HepG2 (cell line): ENCODE measurements around the gene ANKRD40. TPM values are rescaled to one million over a fixed set of nuclear protein-coding genes. Genes with fewer than 3 reads are reported as not detected.
A peak's percentile ranks its signal among the peaks of the same experiment; 100 is the strongest.

Experiments
- ASH2L ChIP-seq: fragments of 300-600, 200-600 bp; sonication (generic); IDR thresholded peaks from 2 replicates; pipeline ENCODE4 v1.7.0; 2017; ENCODE audit warnings: low read depth, mild to moderate bottlenecking, moderate library complexity, mixed read lengths, low read length; ENCODE audit not compliant: insufficient read length
- BRCA1 ChIP-seq: sonication (generic); formaldehyde crosslinking; IDR thresholded peaks from 2 replicates; pipeline ENCODE4 v1.4.0; 2020; ENCODE audit warnings: missing genetic modification reagents
- EED ChIP-seq: sonication (generic); formaldehyde crosslinking; IDR thresholded peaks from 2 replicates; pipeline ENCODE4 v1.5.0; 2020; ENCODE audit warnings: mild to moderate bottlenecking, missing genetic modification reagents
- FOXO1 ChIP-seq: sonication (generic); formaldehyde crosslinking; IDR thresholded peaks from 2 replicates; pipeline ENCODE4 v1.4.0; 2020; ENCODE audit warnings: missing genetic modification reagents
- MZF1 ChIP-seq: sonication (generic); formaldehyde crosslinking; IDR thresholded peaks from 2 replicates; pipeline ENCODE4 v1.8.1; 2023; ENCODE audit warnings: mild to moderate bottlenecking, missing genetic modification reagents, borderline replicate concordance
- NFE2L1 ChIP-seq: sonication (generic); formaldehyde crosslinking; IDR thresholded peaks from 2 replicates; pipeline ENCODE4 v1.4.0; 2020; ENCODE audit warnings: missing genetic modification reagents, mild to moderate bottlenecking, borderline replicate concordance
- ONECUT2 ChIP-seq: sonication (generic); formaldehyde crosslinking; IDR thresholded peaks from 2 replicates; pipeline ENCODE4 v1.4.0; 2020; ENCODE audit warnings: missing genetic modification reagents
- SIX4 ChIP-seq: sonication (generic); formaldehyde crosslinking; IDR thresholded peaks from 2 replicates; pipeline ENCODE4 v1.4.0; 2020; ENCODE audit warnings: missing genetic modification reagents
- SNAPC2 ChIP-seq: sonication (generic); formaldehyde crosslinking; IDR thresholded peaks from 2 replicates; pipeline ENCODE4 v1.8.1; 2022; ENCODE audit warnings: mild to moderate bottlenecking, missing genetic modification reagents
- ZFP36L2 ChIP-seq: sonication (generic); formaldehyde crosslinking; IDR thresholded peaks from 2 replicates; pipeline ENCODE4 v1.4.0; 2020; ENCODE audit warnings: missing genetic modification reagents
- ZFY ChIP-seq: sonication (generic); formaldehyde crosslinking; IDR thresholded peaks from 2 replicates; pipeline ENCODE4 v1.4.0; 2020; ENCODE audit warnings: missing genetic modification reagents
- ZFYVE20 ChIP-seq: sonication (generic); formaldehyde crosslinking; IDR thresholded peaks from 2 replicates; pipeline ENCODE4 v1.8.0; 2023; ENCODE audit warnings: low read depth, mild to moderate bottlenecking, moderate library complexity, missing genetic modification reagents, borderline replicate concordance
- ZKSCAN5 ChIP-seq: sonication (generic); formaldehyde crosslinking; IDR thresholded peaks from 2 replicates; pipeline ENCODE4 v1.5.1; 2020; ENCODE audit warnings: mild to moderate bottlenecking, missing genetic modification reagents
- ZNF282 ChIP-seq: fragments of 450-650 bp; IDR thresholded peaks from 2 replicates; pipeline ENCODE4 v1.6.1; 2018; ENCODE audit not compliant: partially characterized antibody
- ZNF615 ChIP-seq: sonication (generic); formaldehyde crosslinking; IDR thresholded peaks from 2 replicates; pipeline ENCODE4 v1.5.0; 2020; ENCODE audit warnings: mild to moderate bottlenecking, missing genetic modification reagents, borderline replicate concordance
- ZNF616 ChIP-seq: sonication (generic); formaldehyde crosslinking; IDR thresholded peaks from 2 replicates; pipeline ENCODE4 v1.5.0; 2020; ENCODE audit warnings: low read depth, mild to moderate bottlenecking, missing genetic modification reagents
- ZNF782 ChIP-seq: sonication (generic); formaldehyde crosslinking; IDR thresholded peaks from 2 replicates; pipeline ENCODE4 v1.4.0; 2020; ENCODE audit warnings: missing genetic modification reagents, mild to moderate bottlenecking, borderline replicate concordance
- polyA plus RNA-seq, 8 experiments: library from polyadenylated mRNA; depleted of rRNA in 3 of 8; stranded (reverse) in 7 of 8; unstranded in 1 of 8; fragments of >200 nt; fragmentation: Illumina TruSeq in 4 of 8; extraction: Trizol in 4 of 8; gene quantifications; 2 replicates each; pipeline versions ENCODE4 v1.2.1 to v1.2.3, GENCODE V29; 2011 to 2016; ENCODE audit warnings: low read depth in 4 of 8, missing spikeins in 1 of 8, mixed read lengths in 1 of 8; ENCODE audit not compliant: insufficient read depth in 1 of 8
- total RNA-seq, 5 experiments: library from RNA; depleted of rRNA; stranded (reverse); fragments of >200 nt; fragmentation: Illumina TruSeq; extraction: Trizol; gene quantifications; 2 replicates each; pipeline ENCODE4 v1.2.3, GENCODE V29; 2016; ENCODE audit warnings: low read depth in 1 of 5
- TF ChIP-seq, protein P1 (sequence below): IDR thresholded peaks from 2 replicates; pipeline ENCODE4 v1.4.0; 2020; ENCODE audit warnings: mild to moderate bottlenecking, missing genetic modification reagents
- TF ChIP-seq, protein P2 (sequence below): sonication (generic); formaldehyde crosslinking; conservative IDR thresholded peaks from 2 replicates; pipeline ENCODE4 v1.4.0; 2020; ENCODE audit warnings: missing genetic modification reagents
- TF ChIP-seq, protein P3 (sequence below), 2 experiments: IDR thresholded peaks; 2 replicates each; pipeline ENCODE4 v1.6.1; 2011 to 2012; ENCODE audit warnings: low read length in 2 of 2, borderline replicate concordance in 1 of 2, low read depth in 1 of 2, mild to moderate bottlenecking in 1 of 2, moderate library complexity in 1 of 2

ANKRD40 gene
- total and polyA plus RNA-seq, 2 of the 13 experiments (the other 11 are each of a cell fraction or from before 2014, with no cell fraction given) = 35.0 to 46.4 TPM

DNA sequence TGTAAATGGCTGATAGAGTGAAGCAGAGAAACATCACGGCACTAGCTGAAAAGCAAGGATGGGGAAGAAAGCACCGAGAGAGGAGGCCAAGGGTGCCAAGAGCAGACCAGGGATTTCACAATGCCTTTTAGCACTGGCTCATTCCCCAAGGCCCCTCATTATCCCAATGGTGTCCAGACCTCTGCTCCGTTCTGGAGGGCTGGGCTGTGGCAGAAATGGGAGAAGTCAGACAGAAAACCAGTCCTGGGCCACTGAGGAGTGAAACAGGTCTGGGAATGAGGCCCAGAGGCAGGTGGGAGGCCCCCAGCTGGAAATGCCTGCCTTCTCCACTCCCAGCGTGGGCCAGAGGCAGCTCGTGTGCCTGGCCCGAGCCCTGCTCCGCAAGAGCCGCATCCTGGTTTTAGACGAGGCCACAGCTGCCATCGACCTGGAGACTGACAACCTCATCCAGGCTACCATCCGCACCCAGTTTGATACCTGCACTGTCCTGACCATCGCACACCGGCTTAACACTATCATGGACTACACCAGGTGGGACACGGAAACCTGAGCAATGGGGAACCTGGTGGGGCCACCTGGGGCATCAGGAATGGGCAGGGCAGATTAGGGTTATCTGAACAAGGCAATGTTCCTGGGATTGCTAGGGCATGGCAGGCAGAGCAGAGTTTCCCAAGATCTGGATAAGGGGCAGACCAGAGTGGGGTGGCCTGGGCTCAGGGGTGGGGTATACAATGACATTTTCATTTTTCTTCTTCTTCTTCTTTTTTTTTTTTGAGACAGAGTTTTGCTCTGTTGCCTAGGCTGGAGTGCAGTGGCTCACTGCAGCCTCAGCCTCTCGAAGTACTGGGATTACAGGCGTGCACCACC lies 20.3 kb downstream of the ANKRD40 start (continued):
- TF ChIP-seq, protein P1, sequence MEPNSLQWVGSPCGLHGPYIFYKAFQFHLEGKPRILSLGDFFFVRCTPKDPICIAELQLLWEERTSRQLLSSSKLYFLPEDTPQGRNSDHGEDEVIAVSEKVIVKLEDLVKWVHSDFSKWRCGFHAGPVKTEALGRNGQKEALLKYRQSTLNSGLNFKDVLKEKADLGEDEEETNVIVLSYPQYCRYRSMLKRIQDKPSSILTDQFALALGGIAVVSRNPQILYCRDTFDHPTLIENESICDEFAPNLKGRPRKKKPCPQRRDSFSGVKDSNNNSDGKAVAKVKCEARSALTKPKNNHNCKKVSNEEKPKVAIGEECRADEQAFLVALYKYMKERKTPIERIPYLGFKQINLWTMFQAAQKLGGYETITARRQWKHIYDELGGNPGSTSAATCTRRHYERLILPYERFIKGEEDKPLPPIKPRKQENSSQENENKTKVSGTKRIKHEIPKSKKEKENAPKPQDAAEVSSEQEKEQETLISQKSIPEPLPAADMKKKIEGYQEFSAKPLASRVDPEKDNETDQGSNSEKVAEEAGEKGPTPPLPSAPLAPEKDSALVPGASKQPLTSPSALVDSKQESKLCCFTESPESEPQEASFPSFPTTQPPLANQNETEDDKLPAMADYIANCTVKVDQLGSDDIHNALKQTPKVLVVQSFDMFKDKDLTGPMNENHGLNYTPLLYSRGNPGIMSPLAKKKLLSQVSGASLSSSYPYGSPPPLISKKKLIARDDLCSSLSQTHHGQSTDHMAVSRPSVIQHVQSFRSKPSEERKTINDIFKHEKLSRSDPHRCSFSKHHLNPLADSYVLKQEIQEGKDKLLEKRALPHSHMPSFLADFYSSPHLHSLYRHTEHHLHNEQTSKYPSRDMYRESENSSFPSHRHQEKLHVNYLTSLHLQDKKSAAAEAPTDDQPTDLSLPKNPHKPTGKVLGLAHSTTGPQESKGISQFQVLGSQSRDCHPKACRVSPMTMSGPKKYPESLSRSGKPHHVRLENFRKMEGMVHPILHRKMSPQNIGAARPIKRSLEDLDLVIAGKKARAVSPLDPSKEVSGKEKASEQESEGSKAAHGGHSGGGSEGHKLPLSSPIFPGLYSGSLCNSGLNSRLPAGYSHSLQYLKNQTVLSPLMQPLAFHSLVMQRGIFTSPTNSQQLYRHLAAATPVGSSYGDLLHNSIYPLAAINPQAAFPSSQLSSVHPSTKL (CRISPR knock-in tag) = peak; percentile 52
- TF ChIP-seq ZKSCAN5 (CRISPR knock-in tag) (peak; percentile 57; the same call in 1 of the 2 replicates), ZFYVE20 (CRISPR knock-in tag) (0 out of 2 replicates have a peak, but pooled peaks have one; percentile 50), ASH2L (peak; percentile 84), ZNF616 (0 out of 2 replicates have a peak, but pooled peaks have one; percentile 22), MZF1 (CRISPR knock-in tag) (0 out of 2 replicates have a peak, but pooled peaks have one; percentile 47), NFE2L1 (CRISPR knock-in tag) (0 out of 2 replicates have a peak, but pooled peaks have one; percentile 52), SIX4 (peak; percentile 33; the same call in 1 of the 2 replicates), EED (peak; percentile 57; the same call in 1 of the 2 replicates), ONECUT2 (CRISPR knock-in tag) (peak; percentile 74), ZNF615 (CRISPR knock-in tag) (no peak), BRCA1 (no peak), ZFP36L2 (CRISPR knock-in tag) (peak; percentile 77; the same call in 1 of the 2 replicates), ZNF282 (no peak), ZFY (CRISPR knock-in tag) (peak; percentile 82), ZNF782 (CRISPR knock-in tag) (peak; percentile 32; the same call in 1 of the 2 replicates), FOXO1 (peak; percentile 83), SNAPC2 (CRISPR knock-in tag) (peak; percentile 91)
- TF ChIP-seq, protein P2, sequence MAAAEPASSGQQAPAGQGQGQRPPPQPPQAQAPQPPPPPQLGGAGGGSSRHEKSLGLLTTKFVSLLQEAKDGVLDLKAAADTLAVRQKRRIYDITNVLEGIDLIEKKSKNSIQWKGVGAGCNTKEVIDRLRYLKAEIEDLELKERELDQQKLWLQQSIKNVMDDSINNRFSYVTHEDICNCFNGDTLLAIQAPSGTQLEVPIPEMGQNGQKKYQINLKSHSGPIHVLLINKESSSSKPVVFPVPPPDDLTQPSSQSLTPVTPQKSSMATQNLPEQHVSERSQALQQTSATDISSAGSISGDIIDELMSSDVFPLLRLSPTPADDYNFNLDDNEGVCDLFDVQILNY (CRISPR knock-in tag) = no peak
- TF ChIP-seq, protein P3, sequence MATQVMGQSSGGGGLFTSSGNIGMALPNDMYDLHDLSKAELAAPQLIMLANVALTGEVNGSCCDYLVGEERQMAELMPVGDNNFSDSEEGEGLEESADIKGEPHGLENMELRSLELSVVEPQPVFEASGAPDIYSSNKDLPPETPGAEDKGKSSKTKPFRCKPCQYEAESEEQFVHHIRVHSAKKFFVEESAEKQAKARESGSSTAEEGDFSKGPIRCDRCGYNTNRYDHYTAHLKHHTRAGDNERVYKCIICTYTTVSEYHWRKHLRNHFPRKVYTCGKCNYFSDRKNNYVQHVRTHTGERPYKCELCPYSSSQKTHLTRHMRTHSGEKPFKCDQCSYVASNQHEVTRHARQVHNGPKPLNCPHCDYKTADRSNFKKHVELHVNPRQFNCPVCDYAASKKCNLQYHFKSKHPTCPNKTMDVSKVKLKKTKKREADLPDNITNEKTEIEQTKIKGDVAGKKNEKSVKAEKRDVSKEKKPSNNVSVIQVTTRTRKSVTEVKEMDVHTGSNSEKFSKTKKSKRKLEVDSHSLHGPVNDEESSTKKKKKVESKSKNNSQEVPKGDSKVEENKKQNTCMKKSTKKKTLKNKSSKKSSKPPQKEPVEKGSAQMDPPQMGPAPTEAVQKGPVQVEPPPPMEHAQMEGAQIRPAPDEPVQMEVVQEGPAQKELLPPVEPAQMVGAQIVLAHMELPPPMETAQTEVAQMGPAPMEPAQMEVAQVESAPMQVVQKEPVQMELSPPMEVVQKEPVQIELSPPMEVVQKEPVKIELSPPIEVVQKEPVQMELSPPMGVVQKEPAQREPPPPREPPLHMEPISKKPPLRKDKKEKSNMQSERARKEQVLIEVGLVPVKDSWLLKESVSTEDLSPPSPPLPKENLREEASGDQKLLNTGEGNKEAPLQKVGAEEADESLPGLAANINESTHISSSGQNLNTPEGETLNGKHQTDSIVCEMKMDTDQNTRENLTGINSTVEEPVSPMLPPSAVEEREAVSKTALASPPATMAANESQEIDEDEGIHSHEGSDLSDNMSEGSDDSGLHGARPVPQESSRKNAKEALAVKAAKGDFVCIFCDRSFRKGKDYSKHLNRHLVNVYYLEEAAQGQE (IDR thresholded peaks at IDR 0.05; ENCODE audit: borderline replicate concordance in 1 of 2, low read depth in 1 of 2, low read length in 2 of 2) = 0 out of 4 replicates have a peak, but pooled peaks of 1 of the 2 experiments have one; percentile 22
